Mesodermal cell (in vitro differentiated cells): ENCODE data around the gene CCNL2.

ENCODE experiments used
- H3K27ac ChIP-seq: 2 replicates; pipeline ENCODE4 v1.7.0; 2013; ENCODE audit warnings: mild to moderate bottlenecking, low read depth, low read length, moderate library complexity; ENCODE audit not compliant: severe bottlenecking
- H3K36me3 ChIP-seq: 2 replicates; pipeline ENCODE4 v1.7.1; 2013; ENCODE audit warnings: mild to moderate bottlenecking, low read length, moderate library complexity; ENCODE audit not compliant: control insufficient read depth, insufficient read depth
- H3K4me1 ChIP-seq: one replicate; pipeline ENCODE4 v1.7.1; 2013; ENCODE audit warnings: mild to moderate bottlenecking, low read length; ENCODE audit not compliant: insufficient read depth, control insufficient read depth, poor library complexity, severe bottlenecking
- H3K4me3 ChIP-seq: 2 replicates; pipeline ENCODE4 v1.7.0; 2013; ENCODE audit warnings: low read length, control low read depth, mild to moderate bottlenecking; ENCODE audit not compliant: insufficient read depth, poor library complexity, severe bottlenecking; ENCODE audit errors: extremely low read depth
- H3K9me3 ChIP-seq: 2 replicates; pipeline ENCODE4 v1.7.1; 2013; ENCODE audit warnings: mild to moderate bottlenecking, low read length, moderate library complexity; ENCODE audit not compliant: control insufficient read depth
- WGBS, 2 experiments: methylation state at CpG; one replicate each; pipeline ENCODE4 v1.1.5; 2013; ENCODE audit warnings: missing lambda C conversion rate in 2 of 2; ENCODE audit not compliant: insufficient coverage in 2 of 2; 5-methylcytosine and 5-hydroxymethylcytosine counted together

CCNL2 gene

DNA sequence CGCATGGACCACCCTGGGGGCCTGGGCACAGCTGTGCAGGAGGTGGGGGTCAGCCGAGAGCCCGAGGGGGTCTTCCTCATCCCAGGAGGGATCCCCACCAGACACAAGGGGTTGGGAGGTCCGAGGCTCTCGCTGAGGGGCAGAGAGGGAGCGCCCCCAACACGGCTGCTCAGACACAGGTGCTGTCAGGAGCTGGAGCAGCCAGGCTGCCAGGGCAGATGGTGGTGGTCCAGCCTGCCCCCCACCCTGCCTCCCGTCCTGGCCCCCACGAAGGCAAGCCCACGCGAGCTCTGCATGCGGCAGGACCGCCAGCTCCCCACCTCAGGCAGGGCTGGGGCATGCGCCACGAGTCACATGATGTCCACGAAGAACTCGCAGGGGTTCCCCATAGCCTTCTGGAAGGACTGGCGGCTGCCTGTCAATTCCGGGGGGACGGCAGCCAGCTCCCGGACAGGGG lies 63.3 kb downstream of the CCNL2 start:
- WGBS, 2 experiments, result 94 to 98% methylated on average over 18 to 19 of the region's 21 CpGs
- Histone ChIP-seq H3K36me3 (peaks cover 36% of the 10 kb centered on the region), H3K4me3 (no peak overlapping the region), H3K27ac (no peak overlapping the region), H3K4me1 (no peaks in the 10 kb centered on the region), H3K9me3 (no peaks in the 10 kb centered on the region)
